ENCODE measurements around the gene C11orf24. TPM values are rescaled to one million over a fixed set of nuclear protein-coding genes. Genes with fewer than 3 reads are reported as not detected.

C11orf24 gene
- total and polyA plus RNA-seq, 2 of the 8 experiments (the other 6 are each of a cell fraction or from before 2014, with no cell fraction given), result 45.4 to 51.7 TPM

GRCh38 chr11:68309621-68310185 lies 37.9 kb upstream of the C11orf24 start:
- Histone ChIP-seq H2BK12ac (ENCODE audit: low read depth, low read length) (no peak overlapping the region), H3K23me2 (ENCODE audit: low read depth, low read length) (peaks cover 7% of the 10 kb centered on the region; the same call in 1 of the 2 replicates), H2BK5ac (ENCODE audit: low read depth, low read length) (no peak overlapping the region), H2BK20ac (ENCODE audit: low read length) (no peak overlapping the region), H3K27ac (ENCODE audit: low read depth, low read length) (no peak overlapping the region), H3K79me2 (ENCODE audit: control insufficient read depth in 1 of 2, insufficient read depth in 2 of 2, low read length in 2 of 2) (peaks cover 0 to 14% of the 10 kb centered on the region in 2 experiments; a peak in 2 of 4 replicates), H4K8ac (ENCODE audit: extremely low read depth, insufficient read depth, low read length) (no peak overlapping the region), H3K23ac (ENCODE audit: insufficient read length) (no peak overlapping the region), H3K4me1 (replicated peaks in 1 of 4; ENCODE audit: control insufficient read depth in 3 of 4, insufficient read depth in 4 of 4, low read length in 3 of 4) (peaks cover 7 to 24% (median 14%) of the 10 kb centered on the region in 4 experiments), H3K56ac (replicated peaks; ENCODE audit: insufficient read length, low read depth, low read length) (no peak overlapping the region), H3K9ac (replicated peaks in 1 of 4; ENCODE audit: extremely low read depth in 1 of 4, low read depth in 3 of 4, low read length in 3 of 4) (no peak overlapping the region), H4K5ac (ENCODE audit: insufficient read length, low read depth, low read length) (no peak overlapping the region), H3K18ac (ENCODE audit: extremely low read depth, low read length) (no peak overlapping the region), H3K14ac (ENCODE audit: insufficient read length) (no peak overlapping the region), H4K20me1 (replicated peaks in 1 of 2; ENCODE audit: control insufficient read depth in 1 of 2, insufficient read depth in 2 of 2, low read length in 2 of 2) (no peaks in the 10 kb centered on the region), H3K4me3 (ENCODE audit: extremely low read depth in 1 of 4, insufficient read depth in 2 of 4, low read depth in 3 of 4, low read length in 4 of 4) (no peak overlapping the region), H3K4me2 (ENCODE audit: insufficient read depth in 1 of 2, low read depth in 2 of 2, low read length in 2 of 2) (no peak overlapping the region), H3K4ac (replicated peaks; ENCODE audit: insufficient read length, low read depth, low read length) (peak overlapping the region; percentile 7), H3K27me3 (replicated peaks in 1 of 4; ENCODE audit: control insufficient read depth in 3 of 4, extremely low read depth in 1 of 4, insufficient read depth in 3 of 4, low read length in 3 of 4) (peaks cover 0 to 8% (median 3%) of the 10 kb centered on the region in 4 experiments; a peak in 3 of 7 replicates), H3K9me3 (ENCODE audit: insufficient read depth in 2 of 2, low read depth in 1 of 2, low read length in 1 of 2) (no peaks in the 10 kb centered on the region), H4K91ac (replicated peaks; ENCODE audit: insufficient read length, low read length) (no peak overlapping the region), H2BK120ac (replicated peaks; ENCODE audit: low read depth, low read length) (no peak overlapping the region), H3K36me3 (ENCODE audit: control insufficient read depth in 2 of 4, insufficient read depth in 4 of 4, low read length in 3 of 4) (no peaks in the 10 kb centered on the region), H2BK15ac (ENCODE audit: low read length) (no peak overlapping the region), H2AFZ (ENCODE audit: low read length) (no peak overlapping the region), H3K79me1 (ENCODE audit: low read depth, low read length) (no peaks in the 10 kb centered on the region), H2AK5ac (ENCODE audit: low read depth, low read length) (no peak overlapping the region)
- no peak for DNase-seq (ENCODE audit: low read depth in 1 of 2, low spot score in 2 of 2)
- no peak for FAIRE-seq
- ChIA-PET CTCF (ENCODE audit: partially characterized antibody) (interaction anchor here (1.0 to 2.7 kb wide), 4 partner anchors 9 to 52 kb away, joined by 3 to 19 read pairs (median 4); partner anchors contain the start of gene C11orf24), POLR2A (ENCODE audit: partially characterized antibody) (interaction anchor here (1.5 to 2.1 kb wide), 5 partner anchors 11 to 44 kb away, joined by 3 to 6 read pairs (median 4); partner anchors contain the start of gene C11orf24)
- WGBS, 2 experiments (ENCODE audit: extremely low coverage in 1 of 2, insufficient coverage in 1 of 2, insufficient read length in 1 of 2, insufficient replicate concordance in 2 of 2, low coverage in 1 of 2, low lambda C conversion rate in 2 of 2, missing lambda C conversion rate in 1 of 2), result 60% methylated on average over 2 of the region's 2 CpGs; no CpG with 5 or more reads in 1 of the 2 experiments
- no peak for TF ChIP-seq RBBP5 (IDR thresholded peaks at IDR 0.05; ENCODE audit: borderline replicate concordance, low read depth, low read length)
